H1 (cell line): Measurements from ENCODE around the gene HP1BP3. TPM values are rescaled to one million over a fixed set of nuclear protein-coding genes. Genes with fewer than 3 reads are reported as not detected.

ENCODE experiments used
- CTCF ChIA-PET: fragments of 300-600 bp; sonication (Branson Sonifier 250); formaldehyde crosslinking; loops from one replicate; lab custom pipeline; 2021; ENCODE audit not compliant: partially characterized antibody; lab: Charles Lee
- POLR2A ChIA-PET: fragments of 300-600 bp; sonication (Branson Sonifier 250); formaldehyde crosslinking; loops from one replicate; lab custom pipeline; 2021; ENCODE audit warnings: inconsistent platforms; ENCODE audit not compliant: partially characterized antibody; lab: Charles Lee
- DNase-seq, 2 experiments: peaks; one replicate each; pipeline versions ENCODE4 v3.0.0 to v3.0.0-alpha.2; 2010 to 2022; ENCODE audit warnings: low spot score in 2 of 2, low read depth in 1 of 2, mixed read lengths in 1 of 2
- FAIRE-seq: peaks from 2 replicates; lab custom pipeline; 2011; peaks lifted over from hg19 to GRCh38; lab: Jason Lieb, UNC
- H2AFZ ChIP-seq: 2 replicates; pipeline ENCODE4 v1.8.1; 2012; ENCODE audit warnings: low read length, inconsistent platforms
- H2AK5ac ChIP-seq: 2 replicates; pipeline ENCODE4 v1.6.1; 2013; ENCODE audit warnings: low read depth, low read length
- H2BK120ac ChIP-seq: replicated peaks from 2 replicates; pipeline ENCODE3; 2013; ENCODE audit warnings: low read depth, low read length, inconsistent platforms
- H2BK12ac ChIP-seq: 2 replicates; pipeline ENCODE4 v1.6.1; 2013; ENCODE audit warnings: low read depth, low read length
- H2BK15ac ChIP-seq: 2 replicates; pipeline ENCODE4 v1.6.1; 2013; ENCODE audit warnings: low read length
- H2BK20ac ChIP-seq: 2 replicates; pipeline ENCODE4 v1.6.1; 2013; ENCODE audit warnings: low read length
- H2BK5ac ChIP-seq: 2 replicates; pipeline ENCODE4 v1.6.1; 2013; ENCODE audit warnings: low read depth, low read length
- H3K14ac ChIP-seq: 2 replicates; pipeline ENCODE4 v1.6.1; 2013; ENCODE audit warnings: inconsistent platforms; ENCODE audit not compliant: insufficient read length
- H3K18ac ChIP-seq: 2 replicates; pipeline ENCODE4 v1.6.1; 2013; ENCODE audit warnings: low read length; ENCODE audit errors: extremely low read depth
- H3K23ac ChIP-seq: 2 replicates; pipeline ENCODE4 v1.6.1; 2013; ENCODE audit warnings: inconsistent platforms; ENCODE audit not compliant: insufficient read length
- H3K23me2 ChIP-seq: 2 replicates; pipeline ENCODE4 v1.6.1; 2013; ENCODE audit warnings: low read depth, low read length
- H3K27ac ChIP-seq: 2 replicates; pipeline ENCODE4 v1.6.1; 2011; ENCODE audit warnings: low read depth, low read length, inconsistent platforms
- H3K27me3 ChIP-seq, 4 experiments: replicated peaks in 1 of 4; 1 replicate in 1 of 4; 2 replicates in 3 of 4; pipeline versions ENCODE4 v1.6.1 to v1.8.1; 2011 to 2013; ENCODE audit warnings: low read length in 3 of 4, mild to moderate bottlenecking in 3 of 4, inconsistent platforms in 2 of 4, mixed read lengths in 2 of 4, moderate library complexity in 1 of 4; ENCODE audit not compliant: control insufficient read depth in 3 of 4, insufficient read depth in 3 of 4; ENCODE audit errors: extremely low read depth in 1 of 4
- H3K36me3 ChIP-seq, 4 experiments: 2 replicates each; pipeline versions ENCODE4 v1.6.1 to v1.8.1; 2011 to 2013; ENCODE audit warnings: mild to moderate bottlenecking in 4 of 4, low read length in 3 of 4, moderate library complexity in 2 of 4, control low read depth in 1 of 4, inconsistent platforms in 1 of 4; ENCODE audit not compliant: insufficient read depth in 4 of 4, control insufficient read depth in 2 of 4
- H3K4ac ChIP-seq: replicated peaks from 2 replicates; pipeline ENCODE3; 2013; ENCODE audit warnings: low read length, low read depth, mixed read lengths, inconsistent platforms; ENCODE audit not compliant: insufficient read length
- H3K4me1 ChIP-seq, 4 experiments: replicated peaks in 1 of 4; 1 replicate in 1 of 4; 2 replicates in 3 of 4; pipeline versions ENCODE4 v1.6.1 to v1.8.1; 2011 to 2013; ENCODE audit warnings: low read length in 3 of 4, inconsistent platforms in 2 of 4, mixed read lengths in 1 of 4; ENCODE audit not compliant: insufficient read depth in 4 of 4, control insufficient read depth in 3 of 4
- H3K4me2 ChIP-seq, 2 experiments: 2 replicates each; pipeline versions ENCODE4 v1.6.1 to v1.8.1; 2011 to 2013; ENCODE audit warnings: low read depth in 2 of 2, low read length in 2 of 2, control low read depth in 1 of 2, inconsistent platforms in 1 of 2, mild to moderate bottlenecking in 1 of 2; ENCODE audit not compliant: insufficient read depth in 1 of 2
- H3K4me3 ChIP-seq, 4 experiments: fragments of 200-600, 300-600 bp in 1 of 4; sonication (generic), shearing (Covaris generic), sonication (Bioruptor Twin) in 1 of 4; 2 replicates each; pipeline versions ENCODE4 v1.5.1 to v1.8.1; 2011 to 2016; ENCODE audit warnings: low read length in 4 of 4, low read depth in 3 of 4, control low read depth in 2 of 4, inconsistent platforms in 2 of 4, mild to moderate bottlenecking in 2 of 4, mixed read lengths in 1 of 4, moderate library complexity in 1 of 4; ENCODE audit not compliant: insufficient read depth in 2 of 4; ENCODE audit errors: extremely low read depth in 1 of 4
- H3K56ac ChIP-seq: replicated peaks from 2 replicates; pipeline ENCODE3; 2013; ENCODE audit warnings: low read depth, mild to moderate bottlenecking, mixed read lengths, low read length, inconsistent platforms; ENCODE audit not compliant: insufficient read length
- H3K79me1 ChIP-seq: 2 replicates; pipeline ENCODE4 v1.6.1; 2013; ENCODE audit warnings: low read depth, low read length, control low read depth
- H3K79me2 ChIP-seq, 2 experiments: 2 replicates each; pipeline versions ENCODE4 v1.6.1 to v1.8.1; 2012 to 2013; ENCODE audit warnings: low read length in 2 of 2, mild to moderate bottlenecking in 2 of 2, inconsistent platforms in 1 of 2; ENCODE audit not compliant: insufficient read depth in 2 of 2, control insufficient read depth in 1 of 2
- H3K9ac ChIP-seq, 4 experiments: replicated peaks in 1 of 4; 1 replicate in 1 of 4; 2 replicates in 3 of 4; pipeline versions ENCODE4 v1.6.1 to v1.8.1; 2011 to 2013; ENCODE audit warnings: low read depth in 3 of 4, low read length in 3 of 4, control low read depth in 2 of 4, mild to moderate bottlenecking in 2 of 4, moderate library complexity in 2 of 4, inconsistent platforms in 1 of 4; ENCODE audit errors: extremely low read depth in 1 of 4
- H3K9me3 ChIP-seq, 2 experiments: 2 replicates each; pipeline versions ENCODE4 v1.6.1 to v1.8.1; 2012 to 2013; ENCODE audit warnings: mild to moderate bottlenecking in 2 of 2, moderate library complexity in 2 of 2, control low read depth in 1 of 2, inconsistent platforms in 1 of 2, low read depth in 1 of 2, low read length in 1 of 2, mixed read lengths in 1 of 2; ENCODE audit not compliant: insufficient read depth in 2 of 2
- H4K20me1 ChIP-seq, 2 experiments: replicated peaks in 1 of 2; 2 replicates each; pipeline versions ENCODE3 to v1.8.1; 2011 to 2013; ENCODE audit warnings: inconsistent platforms in 2 of 2, low read length in 2 of 2, mild to moderate bottlenecking in 1 of 2; ENCODE audit not compliant: insufficient read depth in 2 of 2, control insufficient read depth in 1 of 2
- H4K5ac ChIP-seq: 2 replicates; pipeline ENCODE4 v1.6.1; 2013; ENCODE audit warnings: low read length, low read depth, mixed read lengths, inconsistent platforms; ENCODE audit not compliant: insufficient read length
- H4K8ac ChIP-seq: 2 replicates; pipeline ENCODE4 v1.8.0; 2013; ENCODE audit warnings: mild to moderate bottlenecking, moderate library complexity, low read length, inconsistent platforms; ENCODE audit not compliant: insufficient read depth; ENCODE audit errors: extremely low read depth
- H4K91ac ChIP-seq: replicated peaks from 2 replicates; pipeline ENCODE3; 2013; ENCODE audit warnings: low read length, mixed read lengths, inconsistent platforms; ENCODE audit not compliant: insufficient read length
- CBX8 ChIP-seq: fragments of 300-800, 300-1000 bp; sonication (generic); IDR thresholded peaks from 2 replicates; pipeline ENCODE4 v1.7.1; 2016; ENCODE audit warnings: low read depth, low read length, borderline replicate concordance
- FOSL1 ChIP-seq: IDR thresholded peaks from 2 replicates; pipeline ENCODE4 v1.6.1; 2011; ENCODE audit warnings: mild to moderate bottlenecking, low read depth, low read length, moderate library complexity; ENCODE audit not compliant: insufficient read depth
- HDAC2 ChIP-seq, 2 experiments: fragments of 300-600 bp in 1 of 2; sonication (generic) in 1 of 2; IDR thresholded peaks; 2 replicates each; pipeline ENCODE4 v1.6.1; 2011 to 2012; ENCODE audit warnings: low read depth in 2 of 2, low read length in 2 of 2, mild to moderate bottlenecking in 2 of 2, moderate library complexity in 2 of 2, borderline replicate concordance in 1 of 2, inconsistent platforms in 1 of 2
- POLR2AphosphoS5 ChIP-seq: IDR thresholded peaks from 2 replicates; pipeline ENCODE4 v1.6.1; 2011; ENCODE audit warnings: low read depth, low read length
- SP2 ChIP-seq: IDR thresholded peaks from 2 replicates; pipeline ENCODE4 v1.6.1; 2012; ENCODE audit warnings: mild to moderate bottlenecking, low read length, inconsistent platforms
- SRF ChIP-seq: IDR thresholded peaks from 2 replicates; pipeline ENCODE4 v1.6.1; 2011; ENCODE audit warnings: mild to moderate bottlenecking, low read depth, low read length, moderate library complexity
- TAF1 ChIP-seq: IDR thresholded peaks from 2 replicates; pipeline ENCODE4 v1.6.1; 2011; ENCODE audit warnings: mild to moderate bottlenecking, low read depth, low read length
- WGBS, 2 experiments: shearing (Covaris generic) in 1 of 2; methylation state at CpG; one replicate each; pipeline versions ENCODE4 v1.1.6 to v1.1.7; 2013 to 2015; ENCODE audit warnings: low lambda C conversion rate in 2 of 2, mixed read lengths in 2 of 2, inconsistent platforms in 1 of 2, low coverage in 1 of 2, missing lambda C conversion rate in 1 of 2; ENCODE audit not compliant: insufficient replicate concordance in 2 of 2, insufficient coverage in 1 of 2, insufficient read length in 1 of 2; ENCODE audit errors: extremely low coverage in 1 of 2, missing lambda C conversion rate in 1 of 2; 5-methylcytosine and 5-hydroxymethylcytosine counted together
- polyA plus RNA-seq, 7 experiments: library from polyadenylated mRNA; depleted of rRNA in 3 of 7; stranded (reverse) in 5 of 7; unstranded in 2 of 7; fragments of >200 nt in 5 of 7; fragments of 200-250 nt in 2 of 7; gene quantifications; 1 replicate in 5 of 7; 2 replicates in 1 of 7; 4 replicates in 1 of 7; pipeline versions ENCODE4 v1.2.1 to v1.2.3, GENCODE V29; 2011 to 2013; ENCODE audit warnings: missing spikeins in 2 of 7, mixed read lengths in 2 of 7
- total RNA-seq: library from RNA; stranded (reverse); fragmentation: NEBNext Ultra II Directional; extraction: Animal tissue kit (Norgen Biotek cat#: 25700); gene quantifications from 2 replicates; pipeline ENCODE4 v1.2.1, GENCODE V29; 2021
- TF ChIP-seq, protein P1 (sequence below): IDR thresholded peaks from 2 replicates; pipeline ENCODE4 v1.6.1; 2012; ENCODE audit warnings: low read length, inconsistent platforms

Gene HP1BP3
- total and polyA plus RNA-seq, 2 of the 8 experiments (the other 6 are each of a cell fraction or from before 2014, with no cell fraction given): 47.4 to 125 TPM

DNA sequence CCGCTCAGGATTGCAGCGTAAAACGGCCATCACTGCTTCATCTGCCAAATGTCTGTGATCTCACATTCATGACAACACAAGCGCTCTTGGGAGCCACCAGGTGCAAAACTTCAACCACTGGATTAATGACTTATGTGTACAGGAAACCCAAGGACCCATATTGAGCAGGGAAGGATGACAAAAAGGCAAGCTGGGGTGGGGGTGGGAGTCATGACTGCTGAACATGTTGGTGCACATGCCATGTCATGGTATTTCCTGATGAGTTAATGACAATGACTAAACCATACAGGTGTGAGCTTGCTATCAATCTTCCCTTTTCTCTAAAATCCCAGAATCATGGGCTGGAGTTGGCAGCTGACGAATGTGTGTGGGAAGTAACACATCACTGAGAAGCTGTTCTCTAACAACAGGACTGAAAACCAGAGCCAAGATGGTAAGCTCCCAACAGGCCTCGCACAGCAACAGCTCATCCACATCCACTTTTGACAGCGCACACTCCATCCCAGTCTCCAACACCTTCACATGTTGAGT lies 51.5 kb downstream of the HP1BP3 start:
- 95% methylated on average over 7 of the region's 7 CpGs; no CpG with 5 or more reads in 1 of the 2 experiments for WGBS, 2 experiments
- Histone ChIP-seq H3K27me3 (peaks cover 2 to 29% (median 25%) of the 10 kb centered on the region in 4 experiments), H3K27ac (no peak overlapping the region), H2BK15ac (no peak overlapping the region), H4K91ac (no peak overlapping the region), H3K23me2 (peaks cover 11% of the 10 kb centered on the region; the same call in 1 of the 2 replicates), H2BK120ac (no peak overlapping the region), H4K8ac (no peak overlapping the region), H3K36me3 (peaks cover 0 to 3% (median under 1%) of the 10 kb centered on the region in 4 experiments; a peak in 3 of 8 replicates), H3K9ac (no peak overlapping the region), H4K5ac (no peak overlapping the region), H3K18ac (no peak overlapping the region), H3K56ac (no peak overlapping the region), H3K14ac (no peak overlapping the region), H3K79me2 (no peaks in the 10 kb centered on the region), H3K9me3 (no peaks in the 10 kb centered on the region), H3K4me2 (no peak overlapping the region), H2BK5ac (no peak overlapping the region), H2BK12ac (no peak overlapping the region), H3K4me1 (peaks cover 5 to 15% (median 10%) of the 10 kb centered on the region in 4 experiments), H3K4me3 (no peak overlapping the region), H4K20me1 (peaks cover 1 to 3% of the 10 kb centered on the region in 2 experiments), H3K79me1 (no peaks in the 10 kb centered on the region), H2AFZ (no peak overlapping the region), H2BK20ac (no peak overlapping the region), H3K23ac (no peak overlapping the region), H2AK5ac (no peak overlapping the region), H3K4ac (no peak overlapping the region)
- POLR2A ChIA-PET: no interaction called here
- CTCF ChIA-PET: interaction anchor here (0.8 to 2.2 kb wide), 3 partner anchors 39 to 82 kb away, joined by 3 to 12 read pairs (median 3); no protein-coding TSS in a partner anchor
- no peak for DNase-seq
- TF ChIP-seq HDAC2 (IDR thresholded peaks at IDR 0.05; ENCODE audit: borderline replicate concordance in 1 of 2, low read depth in 2 of 2, low read length in 2 of 2): no peak
- no peak for TF ChIP-seq SP2
- TF ChIP-seq, protein P1, sequence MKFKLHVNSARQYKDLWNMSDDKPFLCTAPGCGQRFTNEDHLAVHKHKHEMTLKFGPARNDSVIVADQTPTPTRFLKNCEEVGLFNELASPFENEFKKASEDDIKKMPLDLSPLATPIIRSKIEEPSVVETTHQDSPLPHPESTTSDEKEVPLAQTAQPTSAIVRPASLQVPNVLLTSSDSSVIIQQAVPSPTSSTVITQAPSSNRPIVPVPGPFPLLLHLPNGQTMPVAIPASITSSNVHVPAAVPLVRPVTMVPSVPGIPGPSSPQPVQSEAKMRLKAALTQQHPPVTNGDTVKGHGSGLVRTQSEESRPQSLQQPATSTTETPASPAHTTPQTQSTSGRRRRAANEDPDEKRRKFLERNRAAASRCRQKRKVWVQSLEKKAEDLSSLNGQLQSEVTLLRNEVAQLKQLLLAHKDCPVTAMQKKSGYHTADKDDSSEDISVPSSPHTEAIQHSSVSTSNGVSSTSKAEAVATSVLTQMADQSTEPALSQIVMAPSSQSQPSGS: no peak
- TF ChIP-seq FOSL1: no peak
- no peak for TF ChIP-seq POLR2AphosphoS5
- no peak for TF ChIP-seq SRF
- no peak for TF ChIP-seq CBX8
- no peak for TF ChIP-seq TAF1
- FAIRE-seq: no peak
